Activated T-helper 1 cell treated with anti-CD3 and anti-CD28 coated beads, Interleukin-2, amount 50 U/mL, for 16 hours (primary cell): Measurements from ENCODE around the gene EIF6.

Source experiments
- DNase-seq, 2 donors: peaks; one replicate each; pipeline ENCODE4 v3.0.0-alpha.2; 2020; ENCODE audit warnings: low read depth in 1 of 2, low spot score in 1 of 2

Gene EIF6

DNA sequence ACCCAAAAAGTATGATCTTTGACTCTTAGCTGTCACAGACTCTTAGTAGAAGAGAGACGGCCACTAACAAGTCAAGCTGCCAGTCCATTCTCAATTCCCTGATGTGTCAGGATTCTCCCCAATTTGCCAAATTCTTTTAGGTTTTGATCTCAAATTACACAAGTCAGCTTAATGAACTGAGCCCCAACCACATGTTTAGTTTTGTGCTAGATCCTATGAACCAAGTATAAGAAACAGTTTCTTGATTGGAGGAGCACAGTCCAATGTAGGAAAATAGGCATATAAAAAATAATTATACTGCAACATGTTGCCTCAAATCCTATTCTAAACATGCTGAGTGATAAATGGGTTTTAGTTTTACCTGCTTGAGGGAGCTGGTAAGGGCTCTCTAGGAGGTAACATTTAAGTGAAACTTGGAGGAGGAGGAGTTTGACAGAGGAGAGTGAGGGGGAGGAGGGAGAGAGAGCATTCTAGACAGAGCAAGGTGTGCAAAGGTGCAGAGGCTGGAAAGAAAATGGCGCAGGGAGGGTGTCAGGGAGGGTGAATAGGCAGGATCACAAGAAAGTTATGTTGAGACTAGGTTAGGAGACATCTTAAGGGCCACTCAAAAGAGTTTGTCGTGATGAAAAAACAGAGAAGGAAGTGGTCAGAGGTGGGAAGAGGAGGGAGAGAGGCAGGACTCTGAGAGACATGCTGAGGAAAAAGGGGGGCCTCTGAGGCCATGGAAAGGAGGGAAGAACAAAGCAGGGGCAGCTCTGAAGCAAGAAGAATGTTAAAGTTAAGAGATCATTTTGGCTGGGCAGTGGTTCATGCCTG lies 30.5 kb upstream of the EIF6 start:
- no peak for DNase-seq

DNA sequence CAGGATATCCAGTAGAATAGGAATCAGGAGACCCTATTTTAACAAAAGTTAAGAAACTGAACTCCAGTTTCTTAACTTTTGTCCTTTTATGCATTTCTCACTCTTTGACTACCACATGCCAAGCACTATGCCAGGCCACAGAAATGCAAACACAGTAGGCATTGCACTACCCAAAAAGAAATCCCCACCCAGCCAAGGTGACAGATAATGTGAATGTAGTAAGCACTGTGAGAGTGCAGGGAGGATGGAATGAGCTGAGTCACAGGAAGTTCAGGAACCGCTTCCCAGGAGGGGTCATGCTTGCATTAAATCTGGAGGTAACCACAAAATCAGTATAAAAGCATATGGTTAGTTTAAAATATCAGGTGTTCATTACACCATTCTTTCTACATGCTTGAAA lies 27.7 kb upstream of the EIF6 start:
- DNase-seq, result no peak

DNA sequence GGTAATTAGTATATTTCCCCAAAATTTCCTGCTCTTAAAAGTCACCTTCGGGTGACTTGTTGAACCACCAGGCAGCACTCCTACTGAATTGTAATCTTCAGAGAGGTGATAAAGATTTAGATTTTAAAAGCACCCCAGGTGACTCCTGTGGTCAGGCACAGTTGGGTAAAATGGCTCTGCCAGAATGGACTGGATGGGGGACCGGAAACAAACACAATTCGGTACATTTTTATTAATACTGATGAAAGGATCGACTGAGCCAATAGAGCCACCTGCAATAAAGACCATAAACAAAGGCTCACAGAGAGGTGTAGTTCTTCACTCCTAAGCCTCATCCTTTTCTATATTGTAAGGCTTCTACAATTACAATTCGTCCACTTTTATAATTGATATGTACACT lies 27.2 kb upstream of the EIF6 start:
- no peak for DNase-seq

DNA sequence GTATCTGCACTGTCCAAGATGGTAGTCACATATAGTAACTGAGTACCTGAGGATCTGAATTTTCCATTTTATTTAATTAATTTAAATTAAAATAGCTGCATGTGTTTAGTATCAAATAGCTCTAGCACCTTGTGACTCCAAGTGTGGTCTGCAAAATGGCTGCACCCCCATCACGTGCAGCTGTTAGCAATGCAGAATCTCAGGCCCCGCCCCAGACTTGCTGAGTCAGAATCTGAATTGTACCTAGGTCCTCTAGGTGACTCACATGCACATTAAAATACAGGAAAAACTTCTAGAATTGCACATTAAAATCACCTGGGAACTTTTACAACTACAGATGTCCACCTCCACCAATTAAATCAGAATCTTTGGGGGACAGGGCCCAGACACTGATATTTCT lies 26.8 kb upstream of the EIF6 start:
- peak in 1 of 2 donors; percentile 24 for DNase-seq

DNA sequence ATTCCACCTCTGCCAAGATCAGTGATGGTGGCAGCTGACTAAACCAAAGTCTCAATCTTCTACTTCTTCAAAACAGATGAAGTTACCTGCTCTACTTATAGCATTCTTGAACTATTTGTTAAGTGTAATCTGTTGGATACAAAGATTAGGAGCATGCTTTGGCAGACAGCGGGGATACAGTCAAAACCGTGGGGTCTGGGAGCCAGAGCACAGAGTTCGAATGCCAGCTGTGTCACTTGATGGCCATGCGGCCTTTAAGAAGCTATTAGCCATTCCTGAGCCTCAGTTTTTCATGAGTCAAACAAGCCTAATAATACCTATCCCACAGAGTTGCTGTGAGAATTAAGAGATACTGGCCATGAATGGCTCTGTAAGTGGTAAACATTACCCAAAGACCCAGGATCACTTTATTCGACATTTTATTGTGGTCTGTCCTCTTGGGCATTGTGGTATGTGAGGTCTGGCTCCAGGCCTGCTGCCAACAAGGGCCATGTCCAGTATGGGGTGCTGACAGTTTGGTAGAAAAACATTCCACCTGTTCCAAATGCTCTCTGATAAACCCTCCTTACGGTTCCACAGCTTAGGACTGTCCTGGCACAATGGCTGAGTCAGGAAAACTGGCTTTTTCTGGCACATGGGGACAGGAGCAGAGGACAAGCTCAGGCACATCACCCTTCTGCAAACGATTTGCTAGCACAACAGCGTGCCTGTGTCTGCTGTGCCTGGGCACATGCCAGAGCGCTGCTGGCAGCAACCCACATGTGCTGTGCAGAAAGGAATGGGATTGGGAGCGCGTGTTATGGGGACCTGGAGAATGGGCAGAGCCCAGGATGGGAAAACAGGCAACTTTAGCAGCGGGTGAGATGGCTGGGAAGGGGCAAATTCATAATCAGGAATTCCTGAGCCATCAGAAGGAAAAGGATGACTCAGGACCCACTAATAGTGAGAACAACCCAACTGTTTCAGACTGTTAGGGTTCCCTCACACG lies 23.4 kb upstream of the EIF6 start:
- DNase-seq, result no peak

DNA sequence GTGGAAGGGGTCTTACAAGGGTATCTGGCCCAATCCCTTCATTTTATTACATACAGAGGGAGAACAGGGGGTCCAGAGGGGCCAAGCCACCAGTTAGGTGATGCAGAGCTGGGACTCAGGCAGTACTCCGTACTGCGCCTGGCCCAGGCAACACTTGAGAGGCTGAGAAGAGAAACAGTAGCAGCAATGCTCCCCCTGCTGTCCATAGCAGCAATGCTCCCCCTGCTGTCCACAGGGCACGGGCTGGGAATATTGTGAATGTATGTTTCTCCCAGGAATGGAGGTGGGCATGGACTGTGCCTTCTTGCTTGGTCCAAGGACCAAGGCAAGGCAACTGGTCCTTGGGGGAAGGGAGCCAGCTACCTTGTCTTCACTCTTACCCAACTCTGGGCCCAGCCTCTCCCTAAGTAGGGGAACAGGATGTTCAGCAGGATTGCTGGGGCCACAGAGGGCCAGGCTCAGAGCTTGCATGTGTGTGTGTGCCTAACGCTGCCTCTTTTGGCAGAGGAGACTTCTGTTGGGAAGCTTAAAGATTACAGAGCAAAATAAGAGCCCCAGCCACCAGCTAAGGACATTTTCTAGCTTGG lies 22.5 kb upstream of the EIF6 start:
- no peak for DNase-seq

DNA sequence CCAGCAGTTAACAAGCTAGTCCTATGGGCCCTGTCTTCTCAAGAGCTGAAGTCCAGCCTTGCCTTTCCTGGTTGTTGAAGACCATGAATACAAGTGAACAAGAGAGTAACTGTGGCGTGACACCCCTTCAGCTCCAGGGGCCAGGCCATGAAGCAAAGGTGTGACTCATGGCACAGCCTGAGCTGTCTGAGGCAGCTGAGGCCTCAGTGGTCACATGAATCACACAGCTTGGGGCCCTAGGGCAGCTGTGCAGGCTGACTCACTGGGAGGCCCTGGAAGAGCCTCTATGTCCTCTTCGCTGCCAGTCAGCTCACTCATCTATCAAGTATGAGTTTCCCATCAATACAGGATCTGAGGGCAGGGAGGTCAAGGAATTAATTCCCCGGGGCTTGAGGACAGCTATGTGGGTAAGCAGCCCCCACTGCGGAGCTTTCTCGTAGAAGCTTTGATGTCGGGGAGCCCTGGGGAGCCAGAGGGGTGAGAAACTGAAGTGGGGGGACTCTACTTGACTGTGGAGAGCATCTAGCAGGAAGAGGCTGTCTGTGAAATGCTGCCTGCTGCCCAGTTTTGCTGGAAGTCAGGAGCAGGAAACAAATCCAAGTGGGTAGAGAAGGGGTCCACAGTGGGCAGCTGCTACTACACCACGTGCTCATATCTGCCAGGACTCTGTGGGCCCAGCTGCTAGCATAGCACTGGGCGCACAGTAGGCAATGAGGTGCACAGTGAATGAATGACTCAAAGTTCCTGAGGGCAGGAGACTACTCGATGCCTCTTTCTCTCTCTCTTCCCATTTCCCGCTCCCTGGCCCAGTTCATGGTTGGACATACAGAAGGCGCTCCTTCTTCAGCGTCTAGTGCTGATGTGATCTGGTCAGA lies 21.3 kb upstream of the EIF6 start:
- peak in 1 of 2 donors; percentile 55 for DNase-seq

DNA sequence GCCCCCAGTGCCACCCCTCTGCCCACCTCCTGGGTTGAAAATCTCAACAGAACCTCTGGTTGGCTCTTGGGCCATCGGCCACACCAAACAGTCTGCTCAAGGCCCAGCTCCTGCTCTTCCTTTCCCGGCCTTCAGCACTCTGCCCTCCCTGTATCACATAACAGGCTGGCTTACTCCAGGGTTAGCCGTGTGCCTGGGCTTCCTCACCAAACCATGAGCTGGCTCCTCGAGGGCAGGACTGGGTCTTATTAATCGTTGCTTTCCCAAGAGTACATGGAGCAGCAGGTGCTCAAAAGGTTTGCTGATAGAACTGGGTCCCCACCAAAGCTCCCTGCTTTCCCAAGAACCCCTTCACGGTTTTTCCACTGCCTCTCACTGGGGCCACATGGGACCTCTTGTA lies 20.4 kb upstream of the EIF6 start:
- DNase-seq, result no peak

DNA sequence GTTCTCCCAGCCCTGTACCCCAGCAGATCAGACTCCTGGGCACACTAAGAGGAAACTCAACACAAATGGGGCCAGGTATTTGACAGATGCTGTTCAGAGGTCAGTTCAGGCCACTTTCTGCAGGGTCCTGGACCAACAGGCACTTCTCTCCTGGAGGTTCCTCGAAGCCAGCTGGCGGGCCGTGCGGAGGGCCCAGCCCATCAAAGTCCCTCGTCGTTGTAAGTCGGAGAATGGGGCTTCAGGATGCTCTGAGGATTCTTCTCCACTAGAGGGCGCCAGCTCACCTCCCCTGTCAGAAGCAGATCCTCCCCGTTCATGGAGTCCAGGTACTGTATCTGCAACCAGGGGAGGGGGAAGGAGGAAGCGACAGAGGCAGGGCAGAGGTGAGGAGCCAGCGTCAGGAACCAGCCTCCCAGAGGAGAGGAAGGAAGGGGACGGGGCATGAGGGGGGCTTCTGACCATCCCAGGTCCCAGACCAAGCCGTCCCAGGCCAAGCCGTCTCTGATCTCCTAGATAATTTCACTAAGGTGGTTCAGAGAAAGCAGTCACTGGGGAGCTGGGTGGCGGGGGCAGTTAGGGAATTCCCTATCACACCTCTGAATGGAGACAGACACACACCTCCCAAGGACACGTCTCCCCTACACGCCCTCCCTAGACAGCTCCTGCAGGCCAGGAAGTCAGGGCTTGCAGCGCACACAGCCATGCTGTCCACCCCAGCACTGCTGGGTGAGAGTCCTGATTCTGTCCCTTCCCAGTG lies 19.3 kb upstream of the EIF6 start:
- DNase-seq, result peak; percentile 65 to 73

DNA sequence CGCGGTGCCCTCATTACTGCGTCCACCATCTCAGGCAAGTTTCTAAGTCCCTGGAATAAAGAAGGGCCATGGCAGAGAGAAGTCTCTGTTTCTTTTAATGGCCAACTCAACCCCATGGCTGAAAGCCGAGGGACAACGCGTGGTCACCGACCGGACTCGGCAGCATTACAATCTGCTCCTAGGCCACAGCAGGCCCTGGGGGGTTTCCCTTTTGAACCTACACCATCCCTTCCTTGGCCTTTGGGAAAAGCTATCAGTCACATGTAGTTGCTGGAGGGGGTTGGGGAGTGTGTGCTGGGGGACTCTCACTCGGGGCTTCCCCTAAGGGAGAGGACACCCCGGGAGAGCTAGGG lies 18.8 kb upstream of the EIF6 start:
- no peak for DNase-seq

DNA sequence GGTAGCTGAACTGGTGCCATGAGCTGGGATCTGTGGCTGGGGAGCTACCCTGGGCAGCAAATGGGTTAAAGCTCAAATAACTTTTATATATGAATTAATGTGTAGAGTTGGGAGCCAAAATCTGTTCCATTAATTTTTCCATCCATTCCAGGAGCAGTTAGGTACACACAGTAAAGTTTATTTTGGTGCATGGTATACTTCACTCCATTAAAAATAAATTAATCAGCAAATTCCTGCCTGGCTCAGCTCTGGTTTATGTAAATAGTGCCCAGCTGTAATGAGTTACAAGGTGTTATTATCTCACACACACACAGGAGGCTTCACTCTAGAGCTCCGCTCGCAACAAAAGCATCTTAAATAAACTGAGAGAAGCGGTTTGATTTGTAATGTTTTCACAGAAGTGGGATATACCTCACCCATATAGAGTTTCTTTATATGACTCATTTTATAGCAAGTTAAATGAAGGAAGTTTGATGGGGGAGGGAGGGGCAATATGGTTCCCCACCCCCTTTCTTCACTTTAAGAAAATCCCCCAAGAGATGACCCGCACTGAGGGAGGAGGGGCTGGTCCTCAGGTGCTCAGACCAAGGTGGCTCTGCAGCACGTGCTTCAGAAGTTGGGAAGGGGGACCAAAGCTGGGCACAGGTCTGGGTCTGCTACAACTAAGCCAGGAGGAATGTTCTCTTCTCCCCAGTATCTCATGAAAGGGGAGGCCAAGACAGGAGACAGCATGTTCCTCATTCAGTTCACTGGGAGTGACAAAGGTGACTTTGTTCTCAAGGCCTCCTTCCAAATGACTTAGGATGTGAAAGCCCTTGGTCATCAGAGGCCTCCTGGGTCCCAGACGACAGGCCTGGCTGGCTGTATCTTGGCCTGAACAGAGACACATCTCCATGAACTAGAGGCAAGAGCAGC lies 18.1 kb upstream of the EIF6 start:
- no peak for DNase-seq

DNA sequence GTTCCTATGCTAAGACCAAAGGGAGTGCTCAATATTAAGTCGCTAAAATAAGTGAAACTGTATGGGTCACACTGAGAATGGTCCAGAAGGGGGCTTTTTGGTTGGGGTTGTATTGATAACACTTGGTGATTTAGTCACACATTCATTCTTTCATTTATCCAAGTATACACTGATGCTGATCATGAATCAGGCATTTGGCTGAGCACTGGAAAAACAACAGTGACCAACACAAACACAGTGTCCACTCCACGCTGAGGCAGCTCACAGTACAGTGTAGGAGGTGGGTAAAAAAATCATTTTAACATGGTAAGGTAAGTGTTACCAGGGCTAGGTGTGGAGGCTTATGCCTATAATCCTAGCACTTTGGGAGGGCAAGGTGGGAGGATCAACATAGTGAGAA lies 16.9 kb upstream of the EIF6 start:
- DNase-seq, result no peak

DNA sequence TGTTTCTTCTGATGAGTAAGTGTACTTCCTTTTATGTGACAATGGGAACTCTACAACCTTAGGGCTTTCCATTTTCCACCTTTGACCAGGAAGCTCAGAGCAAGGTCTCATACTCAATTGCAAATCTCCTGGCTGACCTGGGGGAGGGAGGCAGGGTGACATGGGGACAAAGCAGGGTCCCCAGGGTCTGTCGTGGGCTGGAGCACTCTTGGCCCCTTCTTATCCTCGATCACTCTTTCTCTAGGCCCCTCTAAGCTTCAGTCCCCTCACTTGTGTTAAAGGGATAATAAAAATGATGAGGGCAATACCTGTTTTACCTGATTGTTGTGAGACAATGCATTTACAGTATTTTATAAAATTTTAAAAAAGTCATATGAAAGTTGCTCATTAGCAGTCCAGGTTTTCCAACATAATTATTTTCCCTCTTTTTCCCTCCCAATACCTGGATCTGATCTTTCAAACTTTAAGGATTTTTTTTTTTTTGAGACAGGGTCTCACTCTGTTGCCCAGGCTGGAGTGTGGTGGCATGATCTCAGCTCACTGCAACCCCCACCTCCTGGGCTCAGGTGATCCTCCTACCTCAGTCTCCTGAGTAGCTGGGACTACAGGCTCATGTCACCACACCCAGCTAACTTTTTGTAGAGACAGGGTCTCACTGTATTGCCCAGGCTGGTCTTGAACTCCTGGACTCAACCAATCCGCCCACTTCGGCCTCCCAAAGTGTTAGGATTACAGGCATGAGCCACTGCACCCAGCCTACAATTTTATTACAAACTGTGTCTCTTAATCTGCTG lies 16.1 kb upstream of the EIF6 start:
- no peak for DNase-seq

DNA sequence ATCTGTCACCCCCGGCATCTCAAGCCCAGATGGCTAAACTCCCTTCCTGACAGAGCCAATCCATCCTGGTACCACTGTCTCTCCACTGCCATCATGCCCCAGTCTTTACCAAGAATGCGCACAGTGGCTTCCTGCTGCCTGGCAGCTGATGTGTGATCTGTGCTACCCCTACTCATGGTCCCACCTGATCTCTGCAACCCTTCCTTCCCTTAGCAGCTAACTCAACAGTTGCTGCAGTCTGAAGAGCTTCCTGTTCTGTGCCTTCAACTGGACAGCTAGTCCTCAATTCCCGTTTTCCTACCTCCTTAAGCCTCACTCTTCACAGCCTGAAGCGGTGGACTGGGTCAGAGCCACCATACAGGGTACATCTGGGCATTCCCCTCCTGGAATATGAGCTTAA lies 15.2 kb upstream of the EIF6 start:
- no peak for DNase-seq

DNA sequence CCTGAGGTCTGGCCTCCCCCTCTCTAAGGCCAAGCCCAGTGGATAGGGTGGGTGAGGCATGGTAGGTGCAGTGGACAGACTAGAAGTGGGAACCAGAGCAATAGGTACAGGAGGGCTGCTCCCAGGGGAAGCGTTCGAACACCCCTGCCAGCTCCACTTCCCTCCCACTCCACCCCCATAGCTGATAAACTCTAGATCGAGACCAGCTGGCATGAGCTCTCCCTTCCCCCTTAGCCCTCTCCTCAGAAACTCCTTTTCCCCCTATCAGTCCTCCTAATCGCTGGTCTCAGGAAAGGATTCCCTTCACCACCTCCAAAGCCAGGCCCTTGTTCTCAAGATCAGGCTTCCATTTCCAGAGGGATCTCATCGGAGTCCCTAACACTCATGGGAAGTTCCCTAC lies 13.7 kb upstream of the EIF6 start:
- DNase-seq, result no peak

DNA sequence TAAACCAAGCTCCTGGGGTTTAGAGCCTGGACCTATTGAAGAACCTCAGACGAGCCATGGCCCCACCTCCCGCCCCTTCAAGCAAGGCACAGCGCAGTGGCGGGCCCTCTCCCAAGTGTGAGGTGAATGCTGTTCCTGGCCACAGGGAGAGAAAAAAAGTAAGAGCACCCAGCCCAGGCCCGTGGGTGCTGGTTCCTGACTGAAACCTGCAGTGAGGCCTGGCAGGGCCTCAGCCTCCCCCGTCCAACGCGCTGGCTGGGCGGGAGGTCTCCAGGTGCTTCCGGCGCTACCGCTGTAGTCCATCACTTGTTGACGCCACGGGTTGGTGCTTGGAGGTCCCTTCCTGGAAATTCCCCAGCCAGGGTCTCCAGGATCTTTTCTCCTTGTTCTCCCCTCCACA lies 13.2 kb upstream of the EIF6 start:
- no peak for DNase-seq

DNA sequence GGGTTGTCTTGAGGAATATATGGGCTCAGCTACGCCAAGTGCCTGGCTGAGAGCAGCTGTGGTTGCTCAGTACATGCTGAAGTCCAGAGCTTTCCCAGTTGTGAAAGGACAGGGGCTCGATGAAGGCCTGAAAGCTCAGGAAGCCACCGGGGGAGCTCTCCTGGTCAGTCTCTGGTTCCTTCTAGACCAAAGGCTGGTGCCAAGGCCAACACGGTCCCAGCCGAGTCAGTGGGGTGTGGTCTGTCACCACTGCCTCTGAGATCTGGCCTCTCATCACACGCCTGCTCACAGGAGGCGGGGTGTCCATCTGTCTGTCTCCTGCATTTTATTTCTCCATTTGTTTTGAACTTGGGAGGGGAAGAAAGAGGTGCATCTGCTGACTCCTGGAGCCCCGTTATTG lies 12.6 kb upstream of the EIF6 start:
- DNase-seq, result no peak

DNA sequence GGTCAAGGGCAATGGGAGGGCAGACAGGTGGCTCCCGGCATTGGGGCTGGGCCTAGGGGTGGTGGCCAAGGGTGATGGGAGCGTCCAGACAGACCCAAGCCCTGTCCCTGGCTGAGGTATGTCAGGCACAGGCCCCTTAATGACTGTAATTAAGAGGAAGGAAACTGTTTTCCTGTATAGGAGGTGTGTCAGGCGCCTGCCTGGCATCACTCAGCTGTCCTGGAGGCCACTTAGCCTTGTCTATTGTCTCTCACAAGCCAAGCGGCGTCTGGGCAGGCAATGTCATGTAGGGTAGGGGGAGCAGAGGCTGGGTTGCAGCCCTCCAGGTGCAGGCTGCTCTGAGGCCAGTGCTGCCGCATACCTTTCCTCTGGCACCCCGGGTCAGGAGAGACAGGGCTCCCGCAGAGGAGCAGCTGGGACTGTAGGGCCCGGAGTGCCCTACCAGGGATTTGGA lies 11.6 kb upstream of the EIF6 start:
- DNase-seq, result no peak
